ENCODE data around the gene RBM47. TPM values are rescaled to one million over a fixed set of nuclear protein-coding genes. Genes with fewer than 3 reads are reported as not detected.

The RBM47 gene
- total RNA-seq, 4 donors from 2014 or later: 182 to 423 (median 320) TPM

DNA sequence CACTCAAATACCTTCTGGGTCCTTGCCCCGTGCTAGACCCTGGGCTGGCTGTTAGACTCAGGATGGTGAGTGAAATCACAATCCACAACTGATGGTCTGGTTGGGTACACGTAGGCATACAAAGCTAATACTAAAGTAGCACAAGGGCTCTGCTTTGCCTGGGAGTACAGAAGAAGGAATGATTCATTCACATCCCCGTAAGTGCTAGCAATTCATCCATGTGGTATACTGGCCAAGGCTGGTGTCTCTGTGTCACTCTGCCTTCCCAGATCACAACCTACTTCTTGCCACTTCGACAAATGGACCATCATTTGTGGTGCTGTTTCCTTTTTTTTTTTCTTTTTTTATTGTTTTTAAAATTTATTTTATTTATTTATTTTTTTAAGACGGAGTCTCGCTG lies 19.7 kb upstream of the RBM47 start:
- Histone ChIP-seq H3K9me3 (no peaks in the 10 kb centered on the region), H3K27me3 (no peaks in the 10 kb centered on the region), H3K4me3 (no peak overlapping the region), H3K27ac (peak overlapping the region in 2 of 4 donors; percentile 5 to 7), H3K4me1 (no peaks in the 10 kb centered on the region), H3K36me3 (no peaks in the 10 kb centered on the region)
- TF ChIP-seq, protein P1, sequence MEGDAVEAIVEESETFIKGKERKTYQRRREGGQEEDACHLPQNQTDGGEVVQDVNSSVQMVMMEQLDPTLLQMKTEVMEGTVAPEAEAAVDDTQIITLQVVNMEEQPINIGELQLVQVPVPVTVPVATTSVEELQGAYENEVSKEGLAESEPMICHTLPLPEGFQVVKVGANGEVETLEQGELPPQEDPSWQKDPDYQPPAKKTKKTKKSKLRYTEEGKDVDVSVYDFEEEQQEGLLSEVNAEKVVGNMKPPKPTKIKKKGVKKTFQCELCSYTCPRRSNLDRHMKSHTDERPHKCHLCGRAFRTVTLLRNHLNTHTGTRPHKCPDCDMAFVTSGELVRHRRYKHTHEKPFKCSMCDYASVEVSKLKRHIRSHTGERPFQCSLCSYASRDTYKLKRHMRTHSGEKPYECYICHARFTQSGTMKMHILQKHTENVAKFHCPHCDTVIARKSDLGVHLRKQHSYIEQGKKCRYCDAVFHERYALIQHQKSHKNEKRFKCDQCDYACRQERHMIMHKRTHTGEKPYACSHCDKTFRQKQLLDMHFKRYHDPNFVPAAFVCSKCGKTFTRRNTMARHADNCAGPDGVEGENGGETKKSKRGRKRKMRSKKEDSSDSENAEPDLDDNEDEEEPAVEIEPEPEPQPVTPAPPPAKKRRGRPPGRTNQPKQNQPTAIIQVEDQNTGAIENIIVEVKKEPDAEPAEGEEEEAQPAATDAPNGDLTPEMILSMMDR (IDR thresholded peaks at IDR 0.05): no peak
- no peak for DNase-seq

DNA sequence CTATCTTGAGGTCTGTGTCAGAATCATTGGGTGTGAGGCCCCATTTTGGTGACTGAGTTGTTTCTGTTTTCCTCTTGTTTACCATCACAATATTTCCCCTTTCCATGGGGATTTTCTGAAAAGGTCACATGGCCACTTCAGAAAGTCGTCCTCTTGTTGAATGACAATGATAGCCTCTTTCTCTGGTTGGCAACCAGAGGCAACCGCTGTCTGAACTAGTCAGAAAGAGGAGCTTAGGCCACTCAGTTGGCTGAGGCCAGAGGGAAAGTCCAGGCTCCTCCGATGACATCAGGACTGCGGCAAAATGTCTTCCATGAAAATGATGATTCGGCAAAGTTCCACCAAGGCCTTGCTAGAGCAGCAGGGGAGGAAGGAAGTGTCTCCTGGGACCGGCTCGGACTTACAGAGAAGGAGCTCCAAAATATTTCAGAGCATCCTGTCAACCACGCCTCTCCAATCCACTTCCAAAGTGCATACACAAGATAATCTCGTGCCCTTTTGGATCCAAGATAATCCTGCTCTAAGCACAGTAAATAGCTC lies 19.1 kb upstream of the RBM47 start:
- no peaks in the 10 kb centered on the region for H3K36me3 ChIP-seq
- peak in 1 of 3 donors; percentile 49 for DNase-seq

DNA sequence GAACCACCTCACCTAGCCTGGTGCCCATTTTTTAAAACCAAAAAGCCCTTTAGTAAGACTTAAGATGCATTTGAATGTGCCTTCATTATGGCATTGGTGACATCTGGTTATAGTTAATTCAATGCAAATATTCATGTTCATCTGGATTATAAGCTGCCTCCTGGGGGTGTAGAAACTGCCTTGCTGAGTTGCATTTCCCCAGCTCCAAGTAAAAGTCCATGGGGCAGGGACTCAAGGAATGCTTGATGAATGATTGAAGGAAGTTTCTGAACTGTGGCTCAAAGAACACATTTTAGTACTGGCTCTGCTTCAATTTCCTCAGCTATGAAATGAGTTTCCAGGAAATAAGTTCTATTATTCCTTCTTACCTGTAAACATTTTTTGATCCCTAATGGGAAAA lies 18.5 kb upstream of the RBM47 start:
- Histone ChIP-seq H3K36me3 (no peaks in the 10 kb centered on the region), H3K27ac (peak overlapping the region in 1 of 4 donors; percentile 9), H3K4me1 (no peaks in the 10 kb centered on the region), H3K27me3 (no peaks in the 10 kb centered on the region), H3K4me3 (no peak overlapping the region), H3K9me3 (no peaks in the 10 kb centered on the region)
- DNase-seq: no peak
- TF ChIP-seq, protein P1 (IDR thresholded peaks at IDR 0.05): no peak
- TF ChIP-seq POLR2A (IDR thresholded peaks at IDR 0.05): no peak

More for the DNA sequence above, 19.1 kb upstream of the RBM47 start:
- no peak for TF ChIP-seq POLR2A (IDR thresholded peaks at IDR 0.05)
- TF ChIP-seq, protein P1 (IDR thresholded peaks at IDR 0.05): no peak
- no peaks in the 10 kb centered on the region for H3K9me3 ChIP-seq
- H3K4me3 ChIP-seq: no peak overlapping the region
- no peaks in the 10 kb centered on the region for H3K27me3 ChIP-seq
- H3K4me1 ChIP-seq: no peaks in the 10 kb centered on the region
- H3K27ac ChIP-seq: peak overlapping the region in 3 of 4 donors; percentile 5 to 9 (median 7)

DNA sequence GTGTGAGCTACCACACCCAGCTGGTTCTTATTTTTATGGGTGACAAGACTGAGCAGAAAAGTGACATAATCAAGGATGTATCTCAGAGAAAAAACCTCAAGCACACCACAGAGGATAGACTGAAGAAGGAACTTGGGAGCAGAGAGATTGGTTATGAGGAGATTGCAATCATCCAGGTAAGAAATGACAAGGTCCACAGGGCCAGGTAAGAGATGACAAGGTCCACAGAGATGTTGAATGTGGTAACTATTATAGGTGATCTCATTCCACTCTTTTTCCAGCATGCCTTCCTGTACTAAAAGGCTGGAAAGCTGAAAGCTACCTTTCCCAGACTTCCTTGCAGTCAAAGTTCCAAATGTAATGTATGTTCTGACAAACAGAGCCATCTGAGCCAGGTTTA lies 15.9 kb upstream of the RBM47 start:
- H3K27me3 ChIP-seq: no peaks in the 10 kb centered on the region
- peak overlapping the region in 1 of 4 donors; percentile 50 for H3K27ac ChIP-seq
- H3K36me3 ChIP-seq: no peaks in the 10 kb centered on the region
- no peak overlapping the region for H3K4me3 ChIP-seq
- TF ChIP-seq POLR2A (IDR thresholded peaks at IDR 0.05): no peak
- TF ChIP-seq, protein P1 (IDR thresholded peaks at IDR 0.05): no peak
- H3K9me3 ChIP-seq: no peaks in the 10 kb centered on the region
- H3K4me1 ChIP-seq: no peaks in the 10 kb centered on the region
- DNase-seq: no peak

DNA sequence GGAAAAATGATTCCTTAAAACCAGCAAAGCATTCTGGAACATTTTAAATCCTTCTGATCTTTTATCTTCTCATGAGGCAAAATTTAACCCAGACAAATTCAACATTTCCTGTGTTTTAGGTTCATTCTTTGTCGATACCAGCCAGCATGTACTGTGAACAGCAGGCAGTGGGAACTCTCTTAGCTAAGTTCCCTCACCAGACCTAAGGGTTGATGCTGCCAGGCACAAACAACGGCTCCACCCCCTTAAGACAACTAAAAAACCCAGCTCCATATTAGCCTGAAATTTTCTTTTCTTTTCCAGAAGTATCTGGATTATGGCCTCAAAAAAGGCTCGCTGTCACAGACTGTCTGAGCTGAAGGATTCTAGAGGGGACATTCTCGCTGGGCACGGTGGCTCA lies 2.4 kb upstream of the RBM47 start:
- DNase-seq: no peak
- H3K4me3 ChIP-seq: no peak overlapping the region
- no peaks in the 10 kb centered on the region for H3K36me3 ChIP-seq
- H3K4me1 ChIP-seq: peaks cover 0 to 5% (median 0%) of the 10 kb centered on the region in 4 donors
- H3K27ac ChIP-seq: no peak overlapping the region
- H3K9me3 ChIP-seq: no peaks in the 10 kb centered on the region
- TF ChIP-seq POLR2A (IDR thresholded peaks at IDR 0.05): no peak
- TF ChIP-seq, protein P1 (IDR thresholded peaks at IDR 0.05): no peak
- H3K27me3 ChIP-seq: no peaks in the 10 kb centered on the region

All from Peyer's patch (tissue), 4 donors.